GM21619 (cell line): ENCODE measurements around the gene CCNB3.

ENCODE experiments used
- ATAC-seq: cut with Tn5 transposase; IDR thresholded peaks from one replicate; pipeline ENCODE4 v1.9.1; 2021; ENCODE audit not compliant: unreplicated experiment

CCNB3 gene

DNA sequence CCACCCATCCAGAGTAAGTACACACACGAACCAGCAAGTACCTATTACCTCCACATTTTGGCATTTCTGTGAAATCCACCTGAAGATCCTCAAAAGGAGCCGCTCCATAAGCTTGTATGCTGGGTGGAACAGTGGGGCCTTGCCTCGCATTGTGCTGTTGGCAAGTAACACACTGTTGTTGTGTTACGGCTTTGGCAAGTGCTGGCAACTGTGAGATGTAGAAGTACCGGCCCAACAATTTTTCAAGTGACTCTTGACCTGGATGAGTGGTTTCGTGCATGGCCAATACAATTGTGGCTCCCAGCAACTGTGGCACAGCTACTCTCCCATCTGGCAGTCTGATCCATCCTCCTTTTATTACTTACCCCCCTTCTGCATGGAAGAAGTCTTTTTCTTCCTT, 128.7 kb downstream of the CCNB3 start:
- ATAC-seq: no peak

DNA sequence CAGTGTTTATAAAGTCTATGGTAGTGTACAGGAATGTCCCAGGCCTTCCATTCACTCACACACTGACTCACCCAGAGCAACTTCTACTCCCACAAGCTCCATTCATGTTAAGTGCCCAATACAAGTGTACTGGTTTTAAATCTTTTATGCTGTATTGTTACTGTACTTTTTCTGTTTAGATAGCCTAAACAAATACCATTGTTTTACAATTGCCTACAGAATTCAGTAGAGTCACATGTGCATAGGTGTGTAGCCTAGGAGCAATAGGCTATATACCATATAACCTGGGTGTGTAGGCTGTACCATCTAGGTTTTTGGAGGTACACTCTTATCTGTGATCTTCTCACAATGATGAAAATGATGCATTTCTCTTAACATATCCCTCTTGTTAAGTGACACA, 139.4 kb downstream of the CCNB3 start:
- no peak for ATAC-seq

DNA sequence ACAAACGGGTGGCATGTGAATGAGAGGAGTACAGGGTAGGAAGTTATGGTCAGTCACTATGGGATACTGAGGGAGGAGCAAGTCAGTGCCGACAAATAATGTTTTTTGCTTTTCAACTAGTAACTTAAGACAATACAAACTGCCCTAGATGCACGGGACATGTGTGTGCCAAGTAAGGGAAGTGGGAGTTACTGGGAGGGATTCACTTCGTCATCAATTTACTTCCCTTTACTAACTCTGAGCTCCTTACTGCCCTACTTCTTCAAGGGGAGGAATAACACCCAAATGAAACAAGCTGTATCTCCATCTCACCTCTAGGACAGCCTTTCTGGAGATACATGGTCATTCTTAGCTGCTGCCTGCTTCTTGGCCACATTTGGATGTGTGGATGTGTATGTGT, 168.4 kb downstream of the CCNB3 start:
- no peak for ATAC-seq

DNA sequence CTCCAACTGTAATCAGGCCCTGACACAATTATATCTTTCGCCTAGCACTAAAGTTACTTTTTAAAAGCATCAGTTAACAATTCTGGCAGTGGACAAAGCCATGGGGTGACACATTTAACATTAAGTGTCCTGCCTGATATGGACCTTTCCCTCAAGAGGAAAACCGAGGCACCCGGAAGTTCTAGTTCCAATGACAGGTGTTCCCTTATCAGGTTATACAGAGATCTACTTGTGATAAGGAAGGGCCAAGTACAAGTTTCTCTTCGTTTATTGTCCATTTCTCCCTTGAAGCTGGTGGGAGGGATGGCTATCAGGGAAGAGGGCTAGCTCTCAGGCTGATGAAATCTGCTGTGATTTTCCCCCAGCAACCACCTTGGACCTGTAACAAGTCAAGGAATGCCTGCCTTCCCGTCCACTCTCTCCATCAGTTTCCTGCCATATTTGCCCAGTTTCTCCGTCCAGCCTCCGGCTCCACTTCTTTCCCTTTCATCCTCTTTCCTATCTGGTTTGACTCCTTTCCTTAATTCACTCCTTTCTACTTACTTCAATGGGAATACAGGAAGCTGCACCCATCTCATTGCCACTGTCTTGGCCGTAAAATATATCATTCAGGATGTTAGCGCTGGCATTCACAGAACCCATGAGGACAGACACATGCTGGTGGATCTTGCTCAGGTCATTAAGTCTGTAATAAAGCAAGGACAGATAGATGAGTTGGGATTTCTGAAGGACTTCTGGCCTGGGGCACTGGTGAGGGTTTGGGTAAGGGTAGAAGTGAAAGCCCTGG, 171.1 kb downstream of the CCNB3 start:
- no peak for ATAC-seq

DNA sequence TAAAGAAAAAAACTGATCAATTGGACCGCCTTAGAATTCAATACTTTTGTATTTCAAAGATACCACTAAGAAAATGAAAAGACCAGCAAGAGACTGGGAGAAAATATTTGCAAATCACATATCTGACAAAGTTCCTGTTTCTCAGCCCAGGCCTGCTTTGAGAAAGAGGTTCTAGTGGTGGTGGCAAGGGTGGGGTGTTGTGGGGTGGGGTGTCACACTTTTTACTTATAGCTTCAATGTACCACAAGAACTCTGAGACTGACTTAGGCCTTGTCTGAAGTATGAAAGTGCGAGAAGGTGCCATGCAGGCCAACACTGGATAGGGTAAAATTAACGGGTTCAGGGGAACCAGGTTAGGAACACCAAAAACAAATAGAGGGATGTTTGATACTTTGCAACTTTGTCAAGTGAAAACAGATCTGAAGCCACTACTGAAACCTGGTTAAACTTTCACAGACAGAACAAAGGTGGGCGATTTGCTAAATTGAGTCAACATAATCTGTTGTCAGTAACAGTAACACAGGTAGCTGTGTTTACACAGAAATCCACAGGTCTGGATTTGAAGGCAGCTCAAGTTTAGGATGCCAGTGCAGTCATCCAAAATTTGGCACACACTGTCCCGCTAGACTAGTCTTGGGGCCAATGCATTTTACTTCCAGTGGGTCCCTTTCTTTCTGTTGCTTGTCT, 177.3 kb downstream of the CCNB3 start:
- ATAC-seq: no peak

DNA sequence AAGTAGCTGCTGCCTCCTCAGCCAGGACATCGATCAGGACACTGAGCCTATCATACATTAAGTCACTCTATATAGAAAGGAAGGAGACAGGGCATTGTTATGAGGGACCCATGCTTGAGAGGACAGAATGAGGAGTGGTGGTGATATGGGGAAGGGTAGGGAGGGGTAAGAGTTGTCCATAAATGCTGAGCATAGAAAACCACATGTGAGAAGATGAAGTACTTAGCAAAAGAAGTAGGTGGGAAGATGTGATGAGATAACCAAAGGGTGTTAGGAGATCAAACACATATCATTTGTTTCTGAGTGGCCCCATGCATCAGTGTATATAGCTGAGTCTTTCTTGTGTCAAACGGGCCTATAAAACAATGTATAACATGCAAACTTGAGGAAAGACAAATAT, 182.0 kb downstream of the CCNB3 start:
- ATAC-seq: no peak

DNA sequence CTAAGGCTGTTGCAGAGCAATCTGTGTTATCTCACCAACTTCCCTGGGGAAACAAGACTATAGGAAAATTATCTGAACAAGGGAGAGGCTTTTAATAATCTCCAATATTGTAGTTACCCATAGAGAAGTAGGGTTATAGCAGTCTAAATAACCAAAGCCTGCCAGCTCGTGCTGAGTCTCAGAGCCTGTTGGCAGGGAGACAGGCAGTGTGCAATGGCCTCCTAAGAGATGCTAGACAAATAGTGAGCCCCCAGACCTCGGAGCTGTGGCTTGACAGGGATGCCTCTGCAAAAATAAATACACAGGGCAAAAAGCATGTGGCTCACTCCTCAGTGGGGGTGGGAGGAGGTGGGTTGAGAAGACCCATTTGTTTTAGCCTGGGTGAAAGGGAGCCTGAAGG, 189.3 kb downstream of the CCNB3 start:
- no peak for ATAC-seq
